ENCODE data around the gene AKAP8L.

AKAP8L gene

GRCh38 chr19:15399635-15400034 is 19.2 kb downstream of the AKAP8L start:
- Histone ChIP-seq H3K4me1 (ENCODE audit: insufficient read depth, low read length, poor library complexity, severe bottlenecking) (no peaks in the 10 kb centered on the region), H3K27me3 (ENCODE audit: insufficient read depth, low read length, poor library complexity, severe bottlenecking) (no peaks in the 10 kb centered on the region), H3K4me2 (ENCODE audit: low read depth, low read length, poor library complexity, severe bottlenecking) (no peak overlapping the region), H3K9me3 (ENCODE audit: insufficient read depth, low read depth, low read length) (no peaks in the 10 kb centered on the region), H3K9me2 (replicated peaks; ENCODE audit: low read depth, low read length) (no peaks in the 10 kb centered on the region), H3F3A (ENCODE audit: low read depth) (no peaks in the 10 kb centered on the region), H2AFZ (ENCODE audit: low read length) (no peak overlapping the region), H4K20me1 (ENCODE audit: insufficient read depth, low read length, poor library complexity, severe bottlenecking) (peaks cover 41% of the 10 kb centered on the region), H3K9ac (ENCODE audit: low read depth, low read length, poor library complexity, severe bottlenecking) (no peak overlapping the region), H3K79me2 (ENCODE audit: insufficient read depth, low read length) (peaks cover 44% of the 10 kb centered on the region), H3K36me3 (ENCODE audit: insufficient read depth, low read length) (peaks cover 97% of the 10 kb centered on the region), H3K4me3 (ENCODE audit: low read length, poor library complexity, severe bottlenecking) (no peak overlapping the region)
- TF ChIP-seq EZH2phosphoT487 (IDR thresholded peaks at IDR 0.05; ENCODE audit: borderline replicate concordance) (no peak), CTCF (conservative IDR thresholded peaks at IDR 0.05; ENCODE audit: low read length) (no peak)

GRCh38 chr19:15399234-15399515 is 19.6 kb downstream of the AKAP8L start:
- no peak overlapping the region for H3K4me3 ChIP-seq (ENCODE audit: low read length, poor library complexity, severe bottlenecking)
- no peak overlapping the region for H3K4me2 ChIP-seq (ENCODE audit: low read depth, low read length, poor library complexity, severe bottlenecking)
- H3F3A ChIP-seq (ENCODE audit: low read depth), result no peaks in the 10 kb centered on the region
- TF ChIP-seq CTCF (conservative IDR thresholded peaks at IDR 0.05; ENCODE audit: low read length) (no peak), EZH2phosphoT487 (IDR thresholded peaks at IDR 0.05; ENCODE audit: borderline replicate concordance) (no peak)
- H3K9me2 ChIP-seq (replicated peaks; ENCODE audit: low read depth, low read length), result no peaks in the 10 kb centered on the region
- H4K20me1 ChIP-seq (ENCODE audit: insufficient read depth, low read length, poor library complexity, severe bottlenecking), result peaks cover 36% of the 10 kb centered on the region
- no peaks in the 10 kb centered on the region for H3K4me1 ChIP-seq (ENCODE audit: insufficient read depth, low read length, poor library complexity, severe bottlenecking)
- no peaks in the 10 kb centered on the region for H3K27me3 ChIP-seq (ENCODE audit: insufficient read depth, low read length, poor library complexity, severe bottlenecking)
- no peak overlapping the region for H3K9ac ChIP-seq (ENCODE audit: low read depth, low read length, poor library complexity, severe bottlenecking)
- H3K36me3 ChIP-seq (ENCODE audit: insufficient read depth, low read length), result peaks cover 97% of the 10 kb centered on the region
- peaks cover 39% of the 10 kb centered on the region for H3K79me2 ChIP-seq (ENCODE audit: insufficient read depth, low read length)
- H3K9me3 ChIP-seq (ENCODE audit: insufficient read depth, low read depth, low read length), result no peaks in the 10 kb centered on the region
- no peak overlapping the region for H2AFZ ChIP-seq (ENCODE audit: low read length)

GRCh38 chr19:15398501-15399233 is 20.1 kb downstream of the AKAP8L start:
- no peak overlapping the region for H3K9ac ChIP-seq (ENCODE audit: low read depth, low read length, poor library complexity, severe bottlenecking)
- no peaks in the 10 kb centered on the region for H3F3A ChIP-seq (ENCODE audit: low read depth)
- H3K9me3 ChIP-seq (ENCODE audit: insufficient read depth, low read depth, low read length), result no peaks in the 10 kb centered on the region
- no peaks in the 10 kb centered on the region for H3K4me1 ChIP-seq (ENCODE audit: insufficient read depth, low read length, poor library complexity, severe bottlenecking)
- H3K4me3 ChIP-seq (ENCODE audit: low read length, poor library complexity, severe bottlenecking), result no peak overlapping the region
- TF ChIP-seq EZH2phosphoT487 (IDR thresholded peaks at IDR 0.05; ENCODE audit: borderline replicate concordance) (no peak), CTCF (conservative IDR thresholded peaks at IDR 0.05; ENCODE audit: low read length) (no peak)
- peaks cover 31% of the 10 kb centered on the region for H4K20me1 ChIP-seq (ENCODE audit: insufficient read depth, low read length, poor library complexity, severe bottlenecking)
- peaks cover 97% of the 10 kb centered on the region for H3K36me3 ChIP-seq (ENCODE audit: insufficient read depth, low read length)
- no peaks in the 10 kb centered on the region for H3K9me2 ChIP-seq (replicated peaks; ENCODE audit: low read depth, low read length)
- H3K27me3 ChIP-seq (ENCODE audit: insufficient read depth, low read length, poor library complexity, severe bottlenecking), result no peaks in the 10 kb centered on the region
- H3K4me2 ChIP-seq (ENCODE audit: low read depth, low read length, poor library complexity, severe bottlenecking), result no peak overlapping the region
- peaks cover 34% of the 10 kb centered on the region; the same call in 1 of the 2 replicates for H3K79me2 ChIP-seq (ENCODE audit: insufficient read depth, low read length)
- H2AFZ ChIP-seq (ENCODE audit: low read length), result no peak overlapping the region

Measured in Loucy (cell line).